Activated CD4-positive, alpha-beta memory T cell treated with anti-CD3 and anti-CD28 coated beads, Interleukin-2, amount 10 ng/mL, durations not matched to agents 7 days and 5 days (primary cell): ENCODE results near the gene ADAMTS2. TPM values are rescaled to one million over a fixed set of nuclear protein-coding genes. Genes with fewer than 3 reads are reported as not detected.
"Not testable (repeated sequence)": the region's sequence is repeated elsewhere in the genome, so short reads cannot be mapped to it uniquely, and the experiment has no call there.

Source experiments
- CTCF ChIA-PET: fragments of 350-600 bp; sonication (Branson Sonifier 250); formaldehyde crosslinking; loops from one replicate; lab custom pipeline; 2021; ENCODE audit warnings: antibody characterized with exemption, inconsistent platforms; lab: Charles Lee
- POLR2A ChIA-PET: fragments of 350-600 bp; sonication (Branson Sonifier 250); formaldehyde crosslinking; loops from one replicate; lab custom pipeline; 2021; ENCODE audit warnings: antibody characterized with exemption; lab: Charles Lee
- DNase-seq: peaks from one replicate; pipeline ENCODE4 v3.0.0-alpha.2; 2020
- H3K27ac Mint-ChIP-seq: one replicate; pipeline ENCODE4 v1.8.0; 2021; ENCODE audit warnings: mild to moderate bottlenecking, mixed read lengths
- H3K27me3 Mint-ChIP-seq: one replicate; pipeline ENCODE4 v1.8.0; 2021; ENCODE audit warnings: mixed read lengths
- H3K36me3 Mint-ChIP-seq: one replicate; pipeline ENCODE4 v1.8.0; 2021; ENCODE audit warnings: low read depth, mixed read lengths
- H3K4me1 Mint-ChIP-seq: one replicate; pipeline ENCODE4 v1.8.0; 2021; ENCODE audit warnings: mixed read lengths
- H3K4me3 Mint-ChIP-seq: one replicate; pipeline ENCODE4 v1.8.0; 2021; ENCODE audit warnings: mild to moderate bottlenecking, mixed read lengths
- H3K9me3 Mint-ChIP-seq: one replicate; pipeline ENCODE4 v1.8.0; 2021; ENCODE audit warnings: mixed read lengths
- total RNA-seq, 2 experiments: library from RNA; stranded (reverse); gene quantifications; one replicate each; pipeline ENCODE4 v1.2.3, GENCODE V29; 2021

Gene ADAMTS2
- total RNA-seq, 2 experiments from 2014 or later = not detected

- H3K4me3 Mint-ChIP-seq = no peak overlapping the region
- H3K36me3 Mint-ChIP-seq = no peaks in the 10 kb centered on the region
- CTCF ChIA-PET = no interaction called here
- DNase-seq = no peak
- H3K9me3 Mint-ChIP-seq = no peaks in the 10 kb centered on the region
- no peak overlapping the region for H3K27ac Mint-ChIP-seq
- H3K4me1 Mint-ChIP-seq = no peaks in the 10 kb centered on the region
- no peaks in the 10 kb centered on the region for H3K27me3 Mint-ChIP-seq
- POLR2A ChIA-PET = no interaction called here
Observed at GRCh38 chr5:179333796-179334761, 11.2 kb downstream of the ADAMTS2 start.

DNA sequence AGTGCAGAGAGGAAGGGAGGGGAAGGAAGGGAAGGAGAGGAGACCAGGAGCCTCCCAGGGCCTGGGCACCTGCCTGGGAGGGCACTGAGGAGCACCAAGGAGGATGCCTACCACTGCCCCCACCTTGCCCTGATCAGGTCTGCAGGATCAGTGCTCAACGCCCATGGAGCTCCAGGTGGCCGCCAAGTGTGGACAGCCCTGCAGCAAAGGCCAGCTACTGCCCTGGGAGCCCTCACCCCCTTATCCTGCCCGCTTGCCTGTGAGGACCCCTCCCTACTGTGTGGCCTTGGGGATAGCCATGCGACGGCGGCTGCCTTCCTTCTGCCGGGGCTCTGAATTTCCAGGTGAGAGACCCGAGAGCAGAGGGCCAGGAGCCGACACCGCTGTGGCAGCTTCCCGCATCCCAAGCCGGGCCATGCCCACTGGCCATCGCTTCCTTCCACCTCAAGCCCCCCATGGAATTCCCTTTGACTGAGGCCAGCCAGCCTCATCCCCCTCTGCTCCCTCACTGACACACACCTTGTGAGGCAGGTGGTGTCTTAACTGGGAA lies 12.4 kb downstream of the ADAMTS2 start:
- no peak for DNase-seq
- no peaks in the 10 kb centered on the region for H3K9me3 Mint-ChIP-seq
- no peaks in the 10 kb centered on the region for H3K36me3 Mint-ChIP-seq
- ChIA-PET CTCF (no interaction called here), POLR2A (no interaction called here)
- no peaks in the 10 kb centered on the region for H3K4me1 Mint-ChIP-seq
- H3K27me3 Mint-ChIP-seq = no peaks in the 10 kb centered on the region
- H3K4me3 Mint-ChIP-seq = no peak overlapping the region
- no peak overlapping the region for H3K27ac Mint-ChIP-seq

- no peak overlapping the region for H3K4me3 Mint-ChIP-seq
- no peaks in the 10 kb centered on the region for H3K27me3 Mint-ChIP-seq
- no peak for DNase-seq
- H3K27ac Mint-ChIP-seq = no peak overlapping the region
- H3K9me3 Mint-ChIP-seq = no peaks in the 10 kb centered on the region
- ChIA-PET CTCF (no interaction called here), POLR2A (no interaction called here)
- H3K36me3 Mint-ChIP-seq = no peaks in the 10 kb centered on the region
- H3K4me1 Mint-ChIP-seq = no peaks in the 10 kb centered on the region
Observed at GRCh38 chr5:179331591-179332375, 13.5 kb downstream of the ADAMTS2 start.

DNA sequence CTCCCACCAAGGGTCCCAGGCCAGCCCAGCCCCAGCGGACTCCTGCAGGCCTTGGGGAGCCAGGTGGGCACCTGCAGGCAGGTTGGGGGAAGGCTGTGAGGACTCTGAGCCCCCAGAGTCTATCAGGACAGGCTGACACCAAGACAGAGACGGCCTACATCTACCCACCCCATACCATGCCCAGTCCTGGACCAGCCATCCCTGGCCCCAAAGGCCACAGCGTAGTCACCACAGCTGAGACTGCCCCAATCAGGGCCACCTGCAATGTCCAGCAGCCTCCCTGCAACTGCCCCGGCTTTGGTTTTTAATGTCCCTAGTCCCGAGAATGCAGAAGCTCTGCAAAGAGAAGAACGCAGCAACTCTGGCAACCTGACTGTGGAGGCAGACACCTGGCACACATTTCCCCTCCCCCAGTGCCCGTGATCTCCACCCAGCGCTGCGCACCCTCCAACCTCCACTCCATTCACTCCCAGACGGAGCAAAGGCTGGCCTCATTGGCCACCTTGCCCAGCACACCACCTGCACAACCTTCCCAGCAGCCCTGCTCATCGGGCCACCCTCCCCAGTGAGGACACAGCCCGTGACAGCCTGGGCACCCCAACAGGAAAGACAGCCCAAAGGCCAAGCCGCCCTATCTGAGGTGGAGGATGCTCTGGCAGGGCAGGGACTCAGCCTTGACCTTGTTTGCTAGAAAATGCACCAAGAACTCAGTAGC lies 14.9 kb downstream of the ADAMTS2 start:
- no peak for DNase-seq
- POLR2A ChIA-PET = no interaction called here
- Mint-ChIP-seq H3K27me3 (no peaks in the 10 kb centered on the region), H3K27ac (no peak overlapping the region), H3K4me3 (no peak overlapping the region), H3K9me3 (no peaks in the 10 kb centered on the region), H3K36me3 (no peaks in the 10 kb centered on the region), H3K4me1 (no peaks in the 10 kb centered on the region)
- CTCF ChIA-PET = no interaction called here

- no peaks in the 10 kb centered on the region for H3K27me3 Mint-ChIP-seq
- POLR2A ChIA-PET = no interaction called here
- CTCF ChIA-PET = no interaction called here
Observed at GRCh38 chr5:179328291-179328690, 17.0 kb downstream of the ADAMTS2 start.

GRCh38 chr5:179327021-179327735 lies 18.1 kb downstream of the ADAMTS2 start:
- Mint-ChIP-seq H3K4me1 (no peaks in the 10 kb centered on the region), H3K4me3 (no peak overlapping the region), H3K27ac (no peak overlapping the region), H3K36me3 (no peaks in the 10 kb centered on the region), H3K9me3 (no peaks in the 10 kb centered on the region), H3K27me3 (no peaks in the 10 kb centered on the region)
- DNase-seq = no peak
- CTCF ChIA-PET = no interaction called here
- POLR2A ChIA-PET = no interaction called here

More at GRCh38 chr5:179328291-179328690, 17.0 kb downstream of the ADAMTS2 start:
- no peaks in the 10 kb centered on the region for H3K36me3 Mint-ChIP-seq
- DNase-seq = no peak
- no peak overlapping the region for H3K27ac Mint-ChIP-seq
- H3K9me3 Mint-ChIP-seq = no peaks in the 10 kb centered on the region
- H3K4me3 Mint-ChIP-seq = no peak overlapping the region
- no peaks in the 10 kb centered on the region for H3K4me1 Mint-ChIP-seq

GRCh38 chr5:179326122-179326927 lies 18.9 kb downstream of the ADAMTS2 start:
- no peaks in the 10 kb centered on the region for H3K27me3 Mint-ChIP-seq
- H3K4me3 Mint-ChIP-seq = no peak overlapping the region

GRCh38 chr5:179325296-179326031 lies 19.8 kb downstream of the ADAMTS2 start:
- Mint-ChIP-seq H3K36me3 (no peaks in the 10 kb centered on the region), H3K4me3 (no peak overlapping the region), H3K27me3 (no peaks in the 10 kb centered on the region), H3K4me1 (no peaks in the 10 kb centered on the region), H3K27ac (no peak overlapping the region), H3K9me3 (no peaks in the 10 kb centered on the region)
- DNase-seq = no peak
- ChIA-PET CTCF (no interaction called here), POLR2A (no interaction called here)

More at GRCh38 chr5:179326122-179326927, 18.9 kb downstream of the ADAMTS2 start:
- Mint-ChIP-seq H3K4me1 (no peaks in the 10 kb centered on the region), H3K9me3 (no peaks in the 10 kb centered on the region), H3K36me3 (no peaks in the 10 kb centered on the region), H3K27ac (no peak overlapping the region)
- POLR2A ChIA-PET = no interaction called here
- DNase-seq = no peak
- CTCF ChIA-PET = no interaction called here

DNA sequence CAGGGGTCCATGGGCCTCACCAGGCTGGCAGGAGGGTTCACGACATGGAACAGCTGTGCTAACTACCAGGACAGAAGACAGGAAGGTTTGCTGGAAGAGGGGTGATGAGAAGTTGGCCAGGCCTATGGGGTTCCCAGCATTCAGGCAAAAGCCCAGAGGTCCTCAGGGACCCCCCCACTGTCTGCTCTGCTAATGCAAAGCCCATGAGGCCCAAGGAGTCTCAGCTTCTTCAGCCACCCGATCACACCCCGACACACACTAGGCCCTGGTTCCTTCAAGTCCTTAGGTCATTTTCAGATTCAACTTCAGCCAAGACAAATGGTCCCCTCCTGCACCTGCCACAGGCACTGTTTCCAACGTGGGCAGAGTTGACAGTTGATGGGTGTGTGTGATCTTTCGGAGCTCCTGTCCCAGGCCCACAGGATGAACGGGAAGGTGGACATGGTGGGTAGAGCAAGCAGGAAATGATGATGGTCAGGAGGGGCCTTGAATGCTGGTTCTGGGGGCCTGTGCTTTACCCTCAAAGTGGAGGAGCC lies 20.4 kb downstream of the ADAMTS2 start:
- Mint-ChIP-seq H3K27ac (no peak overlapping the region), H3K9me3 (no peaks in the 10 kb centered on the region), H3K36me3 (no peaks in the 10 kb centered on the region), H3K27me3 (no peaks in the 10 kb centered on the region), H3K4me1 (no peaks in the 10 kb centered on the region), H3K4me3 (no peak overlapping the region)
- ChIA-PET POLR2A (no interaction called here), CTCF (no interaction called here)
- DNase-seq = no peak

DNA sequence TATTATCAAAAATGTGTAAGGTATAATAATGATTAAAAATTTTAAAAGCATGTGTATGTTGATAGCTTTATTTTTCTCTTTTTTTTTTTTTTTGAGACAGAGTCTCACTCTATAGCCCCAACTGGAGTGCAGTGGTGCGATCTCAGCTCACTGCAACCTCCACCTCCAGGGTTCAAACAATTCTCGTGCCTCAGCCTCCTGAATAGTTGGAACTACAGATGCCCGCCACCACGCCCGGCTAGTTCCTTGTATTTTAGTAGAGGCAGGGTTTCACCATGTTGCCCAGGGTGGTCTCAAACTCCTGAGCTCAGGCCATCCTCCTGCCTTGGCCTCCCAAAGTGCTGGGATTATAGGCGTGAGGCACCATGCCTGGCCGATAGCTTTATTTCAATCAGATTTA lies 20.9 kb downstream of the ADAMTS2 start:
- H3K4me1 Mint-ChIP-seq, H3K4me3 Mint-ChIP-seq, H3K9me3 Mint-ChIP-seq, CTCF ChIA-PET, DNase-seq, H3K36me3 Mint-ChIP-seq, POLR2A ChIA-PET, H3K27ac Mint-ChIP-seq, H3K27me3 Mint-ChIP-seq: not testable (repeated sequence)
